ENCODE results near the gene WDFY3. TPM values are rescaled to one million over a fixed set of nuclear protein-coding genes. Genes with fewer than 3 reads are reported as not detected.

WDFY3 gene
- total and polyA plus RNA-seq, 2 of the 13 experiments (the other 11 are each of a cell fraction or from before 2014, with no cell fraction given), result 16.7 to 24.5 TPM

DNA sequence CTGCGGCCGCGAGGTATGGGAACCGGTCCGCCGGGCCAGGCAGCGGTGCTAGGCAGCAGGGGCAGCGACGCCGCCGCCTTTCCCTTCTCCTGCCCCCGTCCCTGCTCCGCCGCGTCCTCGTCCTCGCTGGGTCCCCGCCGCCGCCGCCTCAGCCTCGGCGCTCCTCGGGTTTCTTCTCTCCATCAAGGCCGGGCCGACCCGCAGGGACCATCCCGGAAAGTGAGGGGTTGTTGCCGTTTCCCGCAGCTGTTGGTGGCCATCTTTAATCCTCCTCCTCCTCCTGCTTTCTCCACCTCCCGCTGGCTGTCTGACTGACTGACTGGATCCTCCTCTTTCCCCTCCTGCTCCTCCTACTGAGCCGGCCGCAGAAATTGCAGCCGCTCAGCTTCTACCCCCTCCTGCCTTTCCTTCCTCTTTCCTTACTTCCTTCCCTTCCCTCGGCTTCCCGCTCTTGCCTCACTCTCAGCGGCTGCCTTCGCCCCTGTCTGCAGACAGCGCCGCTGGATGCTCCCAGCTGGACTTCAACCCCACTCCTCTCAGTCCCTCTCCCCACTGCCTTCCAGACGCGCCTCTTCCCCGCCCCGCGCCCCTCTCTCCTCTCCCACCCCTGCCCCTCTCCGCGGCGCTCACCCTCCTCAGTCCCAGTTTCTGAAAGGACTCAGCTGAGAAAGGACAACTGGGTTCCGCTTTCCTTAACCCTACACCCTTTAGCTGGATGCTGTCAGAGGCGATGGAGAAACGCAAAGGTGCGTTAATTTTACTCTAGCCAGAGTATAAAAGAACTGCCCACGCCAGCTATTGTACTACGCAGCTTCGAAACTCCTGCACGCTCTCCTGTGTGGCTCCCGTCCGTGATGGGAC lies at the start of gene WDFY3 (continued):
- TF ChIP-seq, protein P1, sequence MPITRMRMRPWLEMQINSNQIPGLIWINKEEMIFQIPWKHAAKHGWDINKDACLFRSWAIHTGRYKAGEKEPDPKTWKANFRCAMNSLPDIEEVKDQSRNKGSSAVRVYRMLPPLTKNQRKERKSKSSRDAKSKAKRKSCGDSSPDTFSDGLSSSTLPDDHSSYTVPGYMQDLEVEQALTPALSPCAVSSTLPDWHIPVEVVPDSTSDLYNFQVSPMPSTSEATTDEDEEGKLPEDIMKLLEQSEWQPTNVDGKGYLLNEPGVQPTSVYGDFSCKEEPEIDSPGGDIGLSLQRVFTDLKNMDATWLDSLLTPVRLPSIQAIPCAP (CRISPR knock-in tag; IDR thresholded peaks at IDR 0.05; ENCODE audit: low read depth), result no peak
- no peak for TF ChIP-seq ZNF788 (CRISPR knock-in tag; IDR thresholded peaks at IDR 0.05; ENCODE audit: borderline replicate concordance)
- TF ChIP-seq PRMT3 (CRISPR knock-in tag; IDR thresholded peaks at IDR 0.05; ENCODE audit: borderline replicate concordance, low read depth), result no peak
- TF ChIP-seq CC2D1A (CRISPR knock-in tag; IDR thresholded peaks at IDR 0.05), result no peak
- no peak for TF ChIP-seq RFX5 (IDR thresholded peaks at IDR 0.05; ENCODE audit: low read depth, low read length)
- no peak for TF ChIP-seq ZNF30 (CRISPR knock-in tag; IDR thresholded peaks at IDR 0.05)
- TF ChIP-seq, protein P2, sequence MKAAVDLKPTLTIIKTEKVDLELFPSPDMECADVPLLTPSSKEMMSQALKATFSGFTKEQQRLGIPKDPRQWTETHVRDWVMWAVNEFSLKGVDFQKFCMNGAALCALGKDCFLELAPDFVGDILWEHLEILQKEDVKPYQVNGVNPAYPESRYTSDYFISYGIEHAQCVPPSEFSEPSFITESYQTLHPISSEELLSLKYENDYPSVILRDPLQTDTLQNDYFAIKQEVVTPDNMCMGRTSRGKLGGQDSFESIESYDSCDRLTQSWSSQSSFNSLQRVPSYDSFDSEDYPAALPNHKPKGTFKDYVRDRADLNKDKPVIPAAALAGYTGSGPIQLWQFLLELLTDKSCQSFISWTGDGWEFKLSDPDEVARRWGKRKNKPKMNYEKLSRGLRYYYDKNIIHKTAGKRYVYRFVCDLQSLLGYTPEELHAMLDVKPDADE (CRISPR knock-in tag; IDR thresholded peaks at IDR 0.05), result no peak
- no peak for TF ChIP-seq ZNF703 (CRISPR knock-in tag; IDR thresholded peaks at IDR 0.05; ENCODE audit: borderline replicate concordance)
- TF ChIP-seq PHF8 (CRISPR knock-in tag; IDR thresholded peaks at IDR 0.05), result peak; percentile 73
- TF ChIP-seq ZNF781 (CRISPR knock-in tag; IDR thresholded peaks at IDR 0.05; ENCODE audit: borderline replicate concordance, not compliant biosample characterization), result no peak
- no peak for TF ChIP-seq JUN (CRISPR knock-in tag; IDR thresholded peaks at IDR 0.05)
- TF ChIP-seq FOXC1 (CRISPR knock-in tag; IDR thresholded peaks at IDR 0.05; ENCODE audit: borderline replicate concordance), result no peak
- TF ChIP-seq ERF (CRISPR knock-in tag; IDR thresholded peaks at IDR 0.05), result no peak; the same call in 1 of the 2 replicates
- no peak for TF ChIP-seq FOXJ3 (CRISPR knock-in tag; IDR thresholded peaks at IDR 0.05; ENCODE audit: borderline replicate concordance)
- TF ChIP-seq ZNF326 (CRISPR knock-in tag; IDR thresholded peaks at IDR 0.05; ENCODE audit: borderline replicate concordance), result no peak
- TF ChIP-seq ZBTB42 (CRISPR knock-in tag; IDR thresholded peaks at IDR 0.05), result peak; percentile 35; the same call in 1 of the 2 replicates
- no peak for TF ChIP-seq CCAR2 (optimal IDR thresholded peaks at IDR 0.05; ENCODE audit: low read depth, low read length)
- TF ChIP-seq, protein P3, sequence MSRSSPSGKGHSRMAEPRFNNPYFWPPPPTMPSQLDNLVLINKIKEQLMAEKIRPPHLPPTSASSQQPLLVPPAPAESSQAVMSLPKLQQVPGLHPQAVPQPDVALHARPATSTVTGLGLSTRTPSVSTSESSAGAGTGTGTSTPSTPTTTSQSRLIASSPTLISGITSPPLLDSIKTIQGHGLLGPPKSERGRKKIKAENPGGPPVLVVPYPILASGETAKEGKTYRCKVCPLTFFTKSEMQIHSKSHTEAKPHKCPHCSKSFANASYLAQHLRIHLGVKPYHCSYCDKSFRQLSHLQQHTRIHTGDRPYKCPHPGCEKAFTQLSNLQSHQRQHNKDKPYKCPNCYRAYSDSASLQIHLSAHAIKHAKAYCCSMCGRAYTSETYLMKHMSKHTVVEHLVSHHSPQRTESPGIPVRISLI (CRISPR knock-in tag; IDR thresholded peaks at IDR 0.05; ENCODE audit: borderline replicate concordance), result no peak
- TF ChIP-seq MED8 (CRISPR knock-in tag; IDR thresholded peaks at IDR 0.05; ENCODE audit: insufficient replicate concordance), result no peak
- TF ChIP-seq ZNF747 (CRISPR knock-in tag; IDR thresholded peaks at IDR 0.05; ENCODE audit: borderline replicate concordance), result peak; percentile 60; the same call in 1 of the 2 replicates
- no peak for TF ChIP-seq FOXA3 (CRISPR knock-in tag; IDR thresholded peaks at IDR 0.05)
- 0 out of 2 replicates have a peak, but pooled peaks have one; percentile 43 for TF ChIP-seq ZNF430 (CRISPR knock-in tag; IDR thresholded peaks at IDR 0.05)
- TF ChIP-seq NFE2L2 (IDR thresholded peaks at IDR 0.05; ENCODE audit: low read length), result no peak
- TF ChIP-seq THAP11 (CRISPR knock-in tag; IDR thresholded peaks at IDR 0.05), result peak; percentile 44; the same call in 1 of the 2 replicates
- TF ChIP-seq PCBP2 (optimal IDR thresholded peaks at IDR 0.05; ENCODE audit: low read depth, low read length, poor library complexity, severe bottlenecking), result no peak
- TF ChIP-seq KMT2B (CRISPR knock-in tag; IDR thresholded peaks at IDR 0.05), result peak; percentile 55; the same call in 1 of the 2 replicates
- no peak; the same call in 1 of the 2 replicates for TF ChIP-seq ZNF460 (CRISPR knock-in tag; IDR thresholded peaks at IDR 0.05; ENCODE audit: borderline replicate concordance)
